ENCODE data around the gene FBH1.

DNA sequence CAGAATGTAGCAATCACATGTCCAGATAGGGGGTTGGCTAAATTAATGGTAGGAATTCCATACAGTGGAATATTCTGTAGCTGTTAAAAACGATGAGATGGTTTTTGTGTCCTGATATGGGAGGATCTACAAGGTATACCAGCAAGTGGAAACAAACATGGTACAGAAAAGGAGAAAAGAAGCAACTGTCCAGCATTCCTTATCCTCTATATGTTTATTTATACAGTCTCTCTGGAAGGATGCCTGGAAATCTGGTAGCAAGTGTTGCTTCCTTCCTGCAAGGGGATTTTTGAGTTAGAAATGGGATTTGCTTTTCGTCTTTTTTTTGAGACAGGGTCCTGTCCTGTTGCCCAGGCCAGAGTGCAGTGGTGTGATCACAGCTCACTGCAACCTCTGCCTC is 68.0 kb downstream of the FBH1 start:
- TF ChIP-seq, protein P1, sequence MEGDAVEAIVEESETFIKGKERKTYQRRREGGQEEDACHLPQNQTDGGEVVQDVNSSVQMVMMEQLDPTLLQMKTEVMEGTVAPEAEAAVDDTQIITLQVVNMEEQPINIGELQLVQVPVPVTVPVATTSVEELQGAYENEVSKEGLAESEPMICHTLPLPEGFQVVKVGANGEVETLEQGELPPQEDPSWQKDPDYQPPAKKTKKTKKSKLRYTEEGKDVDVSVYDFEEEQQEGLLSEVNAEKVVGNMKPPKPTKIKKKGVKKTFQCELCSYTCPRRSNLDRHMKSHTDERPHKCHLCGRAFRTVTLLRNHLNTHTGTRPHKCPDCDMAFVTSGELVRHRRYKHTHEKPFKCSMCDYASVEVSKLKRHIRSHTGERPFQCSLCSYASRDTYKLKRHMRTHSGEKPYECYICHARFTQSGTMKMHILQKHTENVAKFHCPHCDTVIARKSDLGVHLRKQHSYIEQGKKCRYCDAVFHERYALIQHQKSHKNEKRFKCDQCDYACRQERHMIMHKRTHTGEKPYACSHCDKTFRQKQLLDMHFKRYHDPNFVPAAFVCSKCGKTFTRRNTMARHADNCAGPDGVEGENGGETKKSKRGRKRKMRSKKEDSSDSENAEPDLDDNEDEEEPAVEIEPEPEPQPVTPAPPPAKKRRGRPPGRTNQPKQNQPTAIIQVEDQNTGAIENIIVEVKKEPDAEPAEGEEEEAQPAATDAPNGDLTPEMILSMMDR (conservative IDR thresholded peaks at IDR 0.05; ENCODE audit: low read depth, low read length) = no peak
- no peak for TF ChIP-seq EZH2 (IDR thresholded peaks at IDR 0.05; ENCODE audit: low read length, unreplicated experiment)
- TF ChIP-seq EZH2phosphoT487 (IDR thresholded peaks at IDR 0.05; ENCODE audit: borderline replicate concordance, low read length) = no peak
